H1 (cell line): Measurements from ENCODE around the gene SLC37A1. TPM values are rescaled to one million over a fixed set of nuclear protein-coding genes. Genes with fewer than 3 reads are reported as not detected.

Source experiments
- CTCF ChIA-PET: fragments of 300-600 bp; sonication (Branson Sonifier 250); formaldehyde crosslinking; loops from one replicate; lab custom pipeline; 2021; ENCODE audit not compliant: partially characterized antibody; lab: Charles Lee
- POLR2A ChIA-PET: fragments of 300-600 bp; sonication (Branson Sonifier 250); formaldehyde crosslinking; loops from one replicate; lab custom pipeline; 2021; ENCODE audit warnings: inconsistent platforms; ENCODE audit not compliant: partially characterized antibody; lab: Charles Lee
- DNase-seq, 2 experiments: peaks; one replicate each; pipeline versions ENCODE4 v3.0.0 to v3.0.0-alpha.2; 2010 to 2022; ENCODE audit warnings: low spot score in 2 of 2, low read depth in 1 of 2, mixed read lengths in 1 of 2
- FAIRE-seq: peaks from 2 replicates; lab custom pipeline; 2011; peaks lifted over from hg19 to GRCh38; lab: Jason Lieb, UNC
- H2AFZ ChIP-seq: 2 replicates; pipeline ENCODE4 v1.8.1; 2012; ENCODE audit warnings: low read length, inconsistent platforms
- H2AK5ac ChIP-seq: 2 replicates; pipeline ENCODE4 v1.6.1; 2013; ENCODE audit warnings: low read depth, low read length
- H2BK120ac ChIP-seq: replicated peaks from 2 replicates; pipeline ENCODE3; 2013; ENCODE audit warnings: low read depth, low read length, inconsistent platforms
- H2BK12ac ChIP-seq: 2 replicates; pipeline ENCODE4 v1.6.1; 2013; ENCODE audit warnings: low read depth, low read length
- H2BK15ac ChIP-seq: 2 replicates; pipeline ENCODE4 v1.6.1; 2013; ENCODE audit warnings: low read length
- H2BK20ac ChIP-seq: 2 replicates; pipeline ENCODE4 v1.6.1; 2013; ENCODE audit warnings: low read length
- H2BK5ac ChIP-seq: 2 replicates; pipeline ENCODE4 v1.6.1; 2013; ENCODE audit warnings: low read depth, low read length
- H3K14ac ChIP-seq: 2 replicates; pipeline ENCODE4 v1.6.1; 2013; ENCODE audit warnings: inconsistent platforms; ENCODE audit not compliant: insufficient read length
- H3K18ac ChIP-seq: 2 replicates; pipeline ENCODE4 v1.6.1; 2013; ENCODE audit warnings: low read length; ENCODE audit errors: extremely low read depth
- H3K23ac ChIP-seq: 2 replicates; pipeline ENCODE4 v1.6.1; 2013; ENCODE audit warnings: inconsistent platforms; ENCODE audit not compliant: insufficient read length
- H3K23me2 ChIP-seq: 2 replicates; pipeline ENCODE4 v1.6.1; 2013; ENCODE audit warnings: low read depth, low read length
- H3K27ac ChIP-seq: 2 replicates; pipeline ENCODE4 v1.6.1; 2011; ENCODE audit warnings: low read depth, low read length, inconsistent platforms
- H3K27me3 ChIP-seq, 4 experiments: replicated peaks in 1 of 4; 1 replicate in 1 of 4; 2 replicates in 3 of 4; pipeline versions ENCODE4 v1.6.1 to v1.8.1; 2011 to 2013; ENCODE audit warnings: low read length in 3 of 4, mild to moderate bottlenecking in 3 of 4, inconsistent platforms in 2 of 4, mixed read lengths in 2 of 4, moderate library complexity in 1 of 4; ENCODE audit not compliant: control insufficient read depth in 3 of 4, insufficient read depth in 3 of 4; ENCODE audit errors: extremely low read depth in 1 of 4
- H3K36me3 ChIP-seq, 4 experiments: 2 replicates each; pipeline versions ENCODE4 v1.6.1 to v1.8.1; 2011 to 2013; ENCODE audit warnings: mild to moderate bottlenecking in 4 of 4, low read length in 3 of 4, moderate library complexity in 2 of 4, control low read depth in 1 of 4, inconsistent platforms in 1 of 4; ENCODE audit not compliant: insufficient read depth in 4 of 4, control insufficient read depth in 2 of 4
- H3K4ac ChIP-seq: replicated peaks from 2 replicates; pipeline ENCODE3; 2013; ENCODE audit warnings: low read length, low read depth, mixed read lengths, inconsistent platforms; ENCODE audit not compliant: insufficient read length
- H3K4me1 ChIP-seq, 4 experiments: replicated peaks in 1 of 4; 1 replicate in 1 of 4; 2 replicates in 3 of 4; pipeline versions ENCODE4 v1.6.1 to v1.8.1; 2011 to 2013; ENCODE audit warnings: low read length in 3 of 4, inconsistent platforms in 2 of 4, mixed read lengths in 1 of 4; ENCODE audit not compliant: insufficient read depth in 4 of 4, control insufficient read depth in 3 of 4
- H3K4me2 ChIP-seq, 2 experiments: 2 replicates each; pipeline versions ENCODE4 v1.6.1 to v1.8.1; 2011 to 2013; ENCODE audit warnings: low read depth in 2 of 2, low read length in 2 of 2, control low read depth in 1 of 2, inconsistent platforms in 1 of 2, mild to moderate bottlenecking in 1 of 2; ENCODE audit not compliant: insufficient read depth in 1 of 2
- H3K4me3 ChIP-seq, 4 experiments: fragments of 200-600, 300-600 bp in 1 of 4; sonication (generic), shearing (Covaris generic), sonication (Bioruptor Twin) in 1 of 4; 2 replicates each; pipeline versions ENCODE4 v1.5.1 to v1.8.1; 2011 to 2016; ENCODE audit warnings: low read length in 4 of 4, low read depth in 3 of 4, control low read depth in 2 of 4, inconsistent platforms in 2 of 4, mild to moderate bottlenecking in 2 of 4, mixed read lengths in 1 of 4, moderate library complexity in 1 of 4; ENCODE audit not compliant: insufficient read depth in 2 of 4; ENCODE audit errors: extremely low read depth in 1 of 4
- H3K56ac ChIP-seq: replicated peaks from 2 replicates; pipeline ENCODE3; 2013; ENCODE audit warnings: low read depth, mild to moderate bottlenecking, mixed read lengths, low read length, inconsistent platforms; ENCODE audit not compliant: insufficient read length
- H3K79me1 ChIP-seq: 2 replicates; pipeline ENCODE4 v1.6.1; 2013; ENCODE audit warnings: low read depth, low read length, control low read depth
- H3K79me2 ChIP-seq, 2 experiments: 2 replicates each; pipeline versions ENCODE4 v1.6.1 to v1.8.1; 2012 to 2013; ENCODE audit warnings: low read length in 2 of 2, mild to moderate bottlenecking in 2 of 2, inconsistent platforms in 1 of 2; ENCODE audit not compliant: insufficient read depth in 2 of 2, control insufficient read depth in 1 of 2
- H3K9ac ChIP-seq, 4 experiments: replicated peaks in 1 of 4; 1 replicate in 1 of 4; 2 replicates in 3 of 4; pipeline versions ENCODE4 v1.6.1 to v1.8.1; 2011 to 2013; ENCODE audit warnings: low read depth in 3 of 4, low read length in 3 of 4, control low read depth in 2 of 4, mild to moderate bottlenecking in 2 of 4, moderate library complexity in 2 of 4, inconsistent platforms in 1 of 4; ENCODE audit errors: extremely low read depth in 1 of 4
- H3K9me3 ChIP-seq, 2 experiments: 2 replicates each; pipeline versions ENCODE4 v1.6.1 to v1.8.1; 2012 to 2013; ENCODE audit warnings: mild to moderate bottlenecking in 2 of 2, moderate library complexity in 2 of 2, control low read depth in 1 of 2, inconsistent platforms in 1 of 2, low read depth in 1 of 2, low read length in 1 of 2, mixed read lengths in 1 of 2; ENCODE audit not compliant: insufficient read depth in 2 of 2
- H4K20me1 ChIP-seq, 2 experiments: replicated peaks in 1 of 2; 2 replicates each; pipeline versions ENCODE3 to v1.8.1; 2011 to 2013; ENCODE audit warnings: inconsistent platforms in 2 of 2, low read length in 2 of 2, mild to moderate bottlenecking in 1 of 2; ENCODE audit not compliant: insufficient read depth in 2 of 2, control insufficient read depth in 1 of 2
- H4K5ac ChIP-seq: 2 replicates; pipeline ENCODE4 v1.6.1; 2013; ENCODE audit warnings: low read length, low read depth, mixed read lengths, inconsistent platforms; ENCODE audit not compliant: insufficient read length
- H4K8ac ChIP-seq: 2 replicates; pipeline ENCODE4 v1.8.0; 2013; ENCODE audit warnings: mild to moderate bottlenecking, moderate library complexity, low read length, inconsistent platforms; ENCODE audit not compliant: insufficient read depth; ENCODE audit errors: extremely low read depth
- H4K91ac ChIP-seq: replicated peaks from 2 replicates; pipeline ENCODE3; 2013; ENCODE audit warnings: low read length, mixed read lengths, inconsistent platforms; ENCODE audit not compliant: insufficient read length
- CBX8 ChIP-seq: fragments of 300-800, 300-1000 bp; sonication (generic); IDR thresholded peaks from 2 replicates; pipeline ENCODE4 v1.7.1; 2016; ENCODE audit warnings: low read depth, low read length, borderline replicate concordance
- EP300 ChIP-seq, 2 experiments: IDR thresholded peaks; 1 replicate in 1 of 2; 2 replicates in 1 of 2; pipeline ENCODE4 v1.6.1; 2011 to 2012; ENCODE audit warnings: low read depth in 2 of 2, low read length in 2 of 2, mild to moderate bottlenecking in 2 of 2, borderline replicate concordance in 1 of 2, inconsistent platforms in 1 of 2, moderate library complexity in 1 of 2
- PHF8 ChIP-seq: fragments of 200-600 bp; sonication (generic); conservative IDR thresholded peaks from 2 replicates; pipeline ENCODE4 v1.7.1; 2012; ENCODE audit warnings: low read depth, mild to moderate bottlenecking, inconsistent platforms, low read length, moderate library complexity
- POLR2A ChIP-seq, 2 experiments: IDR thresholded peaks; 1 replicate in 1 of 2; 2 replicates in 1 of 2; pipeline ENCODE4 v1.6.1; 2011; ENCODE audit warnings: low read depth in 2 of 2, low read length in 2 of 2, mild to moderate bottlenecking in 2 of 2; ENCODE audit errors: control extremely low read depth in 1 of 2
- WGBS, 2 experiments: shearing (Covaris generic) in 1 of 2; methylation state at CpG; one replicate each; pipeline versions ENCODE4 v1.1.6 to v1.1.7; 2013 to 2015; ENCODE audit warnings: low lambda C conversion rate in 2 of 2, mixed read lengths in 2 of 2, inconsistent platforms in 1 of 2, low coverage in 1 of 2, missing lambda C conversion rate in 1 of 2; ENCODE audit not compliant: insufficient replicate concordance in 2 of 2, insufficient coverage in 1 of 2, insufficient read length in 1 of 2; ENCODE audit errors: extremely low coverage in 1 of 2, missing lambda C conversion rate in 1 of 2; 5-methylcytosine and 5-hydroxymethylcytosine counted together
- polyA plus RNA-seq, 7 experiments: library from polyadenylated mRNA; depleted of rRNA in 3 of 7; stranded (reverse) in 5 of 7; unstranded in 2 of 7; fragments of >200 nt in 5 of 7; fragments of 200-250 nt in 2 of 7; gene quantifications; 1 replicate in 5 of 7; 2 replicates in 1 of 7; 4 replicates in 1 of 7; pipeline versions ENCODE4 v1.2.1 to v1.2.3, GENCODE V29; 2011 to 2013; ENCODE audit warnings: missing spikeins in 2 of 7, mixed read lengths in 2 of 7
- total RNA-seq: library from RNA; stranded (reverse); fragmentation: NEBNext Ultra II Directional; extraction: Animal tissue kit (Norgen Biotek cat#: 25700); gene quantifications from 2 replicates; pipeline ENCODE4 v1.2.1, GENCODE V29; 2021

The SLC37A1 gene
- total and polyA plus RNA-seq, 2 of the 8 experiments (the other 6 are each of a cell fraction or from before 2014, with no cell fraction given) = 15.6 to 30.9 TPM

- no peak overlapping the region for H3K9ac ChIP-seq
- H4K91ac ChIP-seq = no peak overlapping the region
- H2BK5ac ChIP-seq = no peak overlapping the region; the same call in 1 of the 2 replicates
- no peaks in the 10 kb centered on the region for H3K23me2 ChIP-seq
- no peak overlapping the region for H3K27ac ChIP-seq
- no peak overlapping the region for H3K18ac ChIP-seq
- H3K4me1 ChIP-seq = no peaks in the 10 kb centered on the region; a peak in 3 of 7 replicates
- TF ChIP-seq EP300 (IDR thresholded peaks at IDR 0.05; ENCODE audit: borderline replicate concordance in 1 of 2, low read depth in 2 of 2, low read length in 2 of 2) (no peak), CBX8 (no peak), POLR2A (IDR thresholded peaks at IDR 0.05; ENCODE audit: control extremely low read depth in 1 of 2, low read depth in 2 of 2, low read length in 2 of 2) (no peak), PHF8 (no peak)
- FAIRE-seq (no peak), DNase-seq (no peak)
- POLR2A ChIA-PET = interaction anchor here (0.9 kb wide), 1 partner anchor 24 kb away, joined by 3 read pairs; no protein-coding TSS in a partner anchor
- H3K79me2 ChIP-seq = no peaks in the 10 kb centered on the region
- no peak overlapping the region for H2BK12ac ChIP-seq
- no peak overlapping the region for H2BK120ac ChIP-seq
- H3K27me3 ChIP-seq = no peaks in the 10 kb centered on the region
- H3K9me3 ChIP-seq = no peaks in the 10 kb centered on the region
- no peak overlapping the region for H3K56ac ChIP-seq
- H3K79me1 ChIP-seq = no peaks in the 10 kb centered on the region
- WGBS, 2 experiments = 88% methylated on average over 21 of the region's 21 CpGs; no CpG with 5 or more reads in 1 of the 2 experiments
- H3K23ac ChIP-seq = no peak overlapping the region
- H4K20me1 ChIP-seq = no peaks in the 10 kb centered on the region
- CTCF ChIA-PET = interaction anchor here (0.6 to 2.1 kb wide), 5 partner anchors 10 to 212 kb away, joined by 3 to 7 read pairs (median 4); no protein-coding TSS in a partner anchor
- H4K8ac ChIP-seq = no peak overlapping the region; the same call in 1 of the 2 replicates
- H3K4me3 ChIP-seq = no peak overlapping the region
- H2AFZ ChIP-seq = no peak overlapping the region
- H3K36me3 ChIP-seq = peaks cover 2 to 14% (median 3%) of the 10 kb centered on the region in 4 experiments; a peak in 5 of 8 replicates
- H4K5ac ChIP-seq = no peak overlapping the region
- H3K4ac ChIP-seq = no peak overlapping the region
- H2BK20ac ChIP-seq = no peak overlapping the region
- no peak overlapping the region for H2BK15ac ChIP-seq
- H3K14ac ChIP-seq = no peak overlapping the region
- H3K4me2 ChIP-seq = no peak overlapping the region
- no peak overlapping the region for H2AK5ac ChIP-seq
These were observed 35.2 kb downstream of the SLC37A1 start for GRCh38 chr21:42548687-42549406.
